H9 (cell line): Measurements from ENCODE around the gene DFFB. TPM values are rescaled to one million over a fixed set of nuclear protein-coding genes. Genes with fewer than 3 reads are reported as not detected.

ENCODE experiments used
- DNase-seq: peaks from one replicate; pipeline ENCODE4 v3.0.0-alpha.2; 2017
- H2AFZ ChIP-seq: one replicate; pipeline ENCODE4 v1.6.1; 2013; ENCODE audit warnings: mild to moderate bottlenecking, low read length, control low read depth, moderate library complexity
- H2AK5ac ChIP-seq: 2 replicates; pipeline ENCODE4 v1.6.1; 2013; ENCODE audit warnings: low read length, control low read depth, mixed read lengths; ENCODE audit not compliant: insufficient read length
- H2BK120ac ChIP-seq: one replicate; pipeline ENCODE4 v1.6.1; 2013; ENCODE audit warnings: low read depth, mild to moderate bottlenecking, low read length, control low read depth, inconsistent platforms; ENCODE audit not compliant: poor library complexity, severe bottlenecking
- H2BK12ac ChIP-seq: 2 replicates; pipeline ENCODE4 v1.6.1; 2013; ENCODE audit warnings: low read length, control low read depth, mixed read lengths, low read depth; ENCODE audit not compliant: insufficient read length
- H2BK15ac ChIP-seq: 2 replicates; pipeline ENCODE4 v1.6.1; 2013; ENCODE audit warnings: low read depth, low read length, control low read depth
- H2BK20ac ChIP-seq: one replicate; pipeline ENCODE4 v1.6.1; 2013; ENCODE audit warnings: low read depth, mild to moderate bottlenecking, low read length, control low read depth, inconsistent platforms; ENCODE audit not compliant: poor library complexity, severe bottlenecking
- H2BK5ac ChIP-seq: 2 replicates; pipeline ENCODE4 v1.6.1; 2013; ENCODE audit warnings: low read length, control low read depth, mixed read lengths; ENCODE audit not compliant: insufficient read length
- H3K14ac ChIP-seq: 2 replicates; pipeline ENCODE4 v1.6.1; 2013; ENCODE audit warnings: low read length, control low read depth; ENCODE audit not compliant: insufficient read depth
- H3K18ac ChIP-seq: 2 replicates; pipeline ENCODE4 v1.6.1; 2013; ENCODE audit warnings: low read depth, mild to moderate bottlenecking, mixed read lengths, low read length, control low read depth; ENCODE audit not compliant: insufficient read length
- H3K23ac ChIP-seq: 2 replicates; pipeline ENCODE4 v1.6.1; 2013; ENCODE audit warnings: low read length, control low read depth, mixed read lengths, low read depth; ENCODE audit not compliant: insufficient read length
- H3K23me2 ChIP-seq: 2 replicates; pipeline ENCODE4 v1.6.1; 2013; ENCODE audit warnings: low read depth, mild to moderate bottlenecking, mixed read lengths, low read length, control low read depth; ENCODE audit not compliant: insufficient read length, poor library complexity, severe bottlenecking
- H3K27ac ChIP-seq: 2 replicates; pipeline ENCODE4 v1.5.1; 2013; ENCODE audit warnings: low read length, control low read depth, mixed read lengths, low read depth; ENCODE audit not compliant: insufficient read length
- H3K27me3 ChIP-seq: 2 replicates; pipeline ENCODE4 v1.6.1; 2013; ENCODE audit warnings: low read length, control low read depth, inconsistent platforms; ENCODE audit not compliant: insufficient read depth
- H3K4ac ChIP-seq: 2 replicates; pipeline ENCODE4 v1.6.1; 2013; ENCODE audit warnings: low read depth, mild to moderate bottlenecking, control low read depth, inconsistent platforms, low read length, moderate library complexity
- H3K4me1 ChIP-seq: 2 replicates; pipeline ENCODE4 v1.6.1; 2013; ENCODE audit warnings: low read length, control low read depth, inconsistent platforms; ENCODE audit not compliant: insufficient read depth
- H3K4me2 ChIP-seq: 2 replicates; pipeline ENCODE4 v1.6.1; 2013; ENCODE audit warnings: low read length, control low read depth, mixed read lengths; ENCODE audit not compliant: insufficient read length, insufficient read depth
- H3K56ac ChIP-seq: 2 replicates; pipeline ENCODE4 v1.6.1; 2013; ENCODE audit warnings: low read depth, mild to moderate bottlenecking, mixed read lengths, low read length, control low read depth; ENCODE audit not compliant: insufficient read length
- H3K79me1 ChIP-seq: 2 replicates; pipeline ENCODE4 v1.6.1; 2013; ENCODE audit warnings: low read depth, mild to moderate bottlenecking, moderate library complexity, low read length, control low read depth, inconsistent platforms; ENCODE audit not compliant: insufficient read depth, poor library complexity, severe bottlenecking
- H3K79me2 ChIP-seq: 2 replicates; pipeline ENCODE4 v1.6.1; 2013; ENCODE audit warnings: low read length, control low read depth, inconsistent platforms; ENCODE audit not compliant: insufficient read depth
- H3K9ac ChIP-seq: 2 replicates; pipeline ENCODE4 v1.6.1; 2013; ENCODE audit warnings: low read length, control low read depth, mixed read lengths; ENCODE audit not compliant: insufficient read length; ENCODE audit errors: extremely low read depth
- H3K9me3 ChIP-seq: one replicate; pipeline ENCODE4 v1.6.1; 2013; ENCODE audit warnings: low read depth, low read length, inconsistent platforms; ENCODE audit not compliant: control insufficient read depth
- H3T11ph ChIP-seq: one replicate; pipeline ENCODE4 v1.6.1; 2013; ENCODE audit warnings: mild to moderate bottlenecking, low read length, control low read depth, inconsistent platforms
- H4K20me1 ChIP-seq: one replicate; pipeline ENCODE4 v1.6.1; 2013; ENCODE audit not compliant: control insufficient read depth, insufficient read length, insufficient read depth
- H4K5ac ChIP-seq: 2 replicates; pipeline ENCODE4 v1.6.1; 2013; ENCODE audit warnings: low read depth, mild to moderate bottlenecking, mixed read lengths, low read length, control low read depth; ENCODE audit not compliant: insufficient read length
- H4K8ac ChIP-seq: replicated peaks from 2 replicates; pipeline ENCODE4 v1.6.1; 2013; ENCODE audit warnings: low read length, control low read depth, mixed read lengths, low read depth; ENCODE audit not compliant: insufficient read length
- H4K91ac ChIP-seq: 2 replicates; pipeline ENCODE4 v1.6.1; 2013; ENCODE audit warnings: low read depth, mild to moderate bottlenecking, moderate library complexity, mixed read lengths, low read length, control low read depth; ENCODE audit not compliant: insufficient read length
- H3K27ac Mint-ChIP-seq, 3 experiments: 2 replicates in 2 of 3; 3 replicates in 1 of 3; pipeline ENCODE4 v1.8.0; 2020 to 2021; ENCODE audit warnings: mixed read lengths in 3 of 3, mild to moderate bottlenecking in 1 of 3, moderate library complexity in 1 of 3
- H3K27me3 Mint-ChIP-seq: 2 replicates; pipeline ENCODE4 v1.8.0; 2021; ENCODE audit warnings: low read depth, mild to moderate bottlenecking, moderate library complexity, mixed read lengths
- H3K36me3 Mint-ChIP-seq, 3 experiments: 2 replicates in 2 of 3; 3 replicates in 1 of 3; pipeline ENCODE4 v1.8.0; 2020 to 2021; ENCODE audit warnings: low read depth in 3 of 3, mixed read lengths in 3 of 3; ENCODE audit not compliant: insufficient read depth in 1 of 3
- H3K4me1 Mint-ChIP-seq, 2 experiments: 2 replicates each; pipeline ENCODE4 v1.8.0; 2020; ENCODE audit warnings: mixed read lengths in 2 of 2
- H3K4me3 Mint-ChIP-seq, 2 experiments: 2 replicates in 1 of 2; 3 replicates in 1 of 2; pipeline ENCODE4 v1.8.0; 2020 to 2021; ENCODE audit warnings: mild to moderate bottlenecking in 2 of 2, mixed read lengths in 2 of 2, moderate library complexity in 1 of 2
- H3K9me3 Mint-ChIP-seq, 2 experiments: 2 replicates in 1 of 2; 3 replicates in 1 of 2; pipeline ENCODE4 v1.8.0; 2020; ENCODE audit warnings: mild to moderate bottlenecking in 2 of 2, mixed read lengths in 2 of 2, moderate library complexity in 1 of 2
- WGBS: extraction: QIAGEN DNeasy Blood & Tissue Kit; methylation state at CpG from one replicate; pipeline ENCODE4 v1.1.7; 2013; ENCODE audit warnings: missing lambda C conversion rate, low lambda C conversion rate, mixed read lengths; ENCODE audit not compliant: insufficient read length; ENCODE audit errors: extremely low coverage; 5-methylcytosine and 5-hydroxymethylcytosine counted together
- total RNA-seq: library from RNA; stranded (reverse); gene quantifications from 2 replicates; pipeline ENCODE4 v1.2.1, GENCODE V29; 2021
- TF ChIP-seq, protein P1 (sequence below): fragments of 200-600 bp; sonication (generic); conservative IDR thresholded peaks from 3 replicates; pipeline ENCODE4 v1.8.0; 2021; ENCODE audit warnings: antibody characterized with exemption, mild to moderate bottlenecking

DFFB gene
- total RNA-seq, 1 experiment from 2014 or later, result 9.7 TPM

DNA sequence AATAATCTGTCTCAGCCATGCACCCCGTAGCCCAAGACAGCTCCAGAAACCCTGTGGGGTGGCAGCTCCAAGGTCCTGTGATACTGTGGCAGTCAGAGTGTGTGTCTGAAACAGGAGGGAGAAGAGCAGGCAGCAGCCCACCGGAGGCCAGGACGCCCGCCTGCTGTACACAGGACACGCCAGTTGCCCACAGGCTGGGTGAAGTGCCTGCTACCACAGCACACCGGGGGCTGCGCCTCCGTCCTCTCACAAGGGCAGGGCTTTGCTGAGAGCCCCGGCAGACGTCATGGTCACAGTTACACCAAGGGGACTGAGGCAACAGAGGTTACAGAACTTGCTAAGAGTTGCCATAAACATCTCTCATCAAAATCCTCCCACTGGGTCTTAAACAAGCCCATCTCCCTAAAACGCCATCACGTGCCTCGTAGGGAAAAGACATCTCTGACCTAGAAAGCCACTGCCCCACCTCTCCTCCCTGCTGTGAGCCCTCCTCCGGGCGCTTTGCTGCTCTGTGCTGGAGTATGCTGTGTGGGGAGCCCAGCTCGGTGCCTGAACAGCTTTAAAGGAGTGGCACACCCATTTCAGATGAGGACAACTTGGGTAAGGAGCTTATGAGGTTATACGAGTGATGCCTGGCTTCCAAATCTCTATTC, 37.5 kb downstream of the DFFB start:
- no peak for DNase-seq
- Histone ChIP-seq H3K18ac (no peak overlapping the region), H3K27me3 (no peaks in the 10 kb centered on the region), H3K79me2 (peaks cover 34% of the 10 kb centered on the region; the same call in 1 of the 2 replicates), H4K5ac (no peak overlapping the region), H3T11ph (no peak overlapping the region), H3K4ac (no peak overlapping the region), H2BK5ac (no peak overlapping the region), H3K4me2 (no peak overlapping the region), H2AK5ac (no peak overlapping the region), H4K20me1 (no peaks in the 10 kb centered on the region), H2BK15ac (no peak overlapping the region), H2AFZ (no peak overlapping the region), H3K9me3 (no peaks in the 10 kb centered on the region), H2BK120ac (no peak overlapping the region), H3K9ac (no peak overlapping the region), H3K27ac (no peak overlapping the region), H3K23ac (no peak overlapping the region), H3K23me2 (peaks cover 6% of the 10 kb centered on the region), H3K4me1 (no peaks in the 10 kb centered on the region), H2BK20ac (no peak overlapping the region), H4K8ac (no peak overlapping the region), H3K79me1 (peaks cover 16% of the 10 kb centered on the region), H4K91ac (no peak overlapping the region), H2BK12ac (no peak overlapping the region), H3K14ac (no peak overlapping the region), H3K56ac (no peak overlapping the region)
- Mint-ChIP-seq H3K9me3 (peaks cover 14 to 15% of the 10 kb centered on the region in 2 experiments), H3K4me1 (peaks cover 5 to 18% of the 10 kb centered on the region in 2 experiments), H3K4me3 (no peak overlapping the region), H3K27ac (no peak overlapping the region; a peak in 1 of 7 replicates), H3K36me3 (peaks cover 31 to 48% (median 31%) of the 10 kb centered on the region in 3 experiments), H3K27me3 (no peaks in the 10 kb centered on the region; the same call in 1 of the 2 replicates)
- WGBS, result no CpG with 5 or more reads among the region's 17 CpGs
- TF ChIP-seq, protein P1, sequence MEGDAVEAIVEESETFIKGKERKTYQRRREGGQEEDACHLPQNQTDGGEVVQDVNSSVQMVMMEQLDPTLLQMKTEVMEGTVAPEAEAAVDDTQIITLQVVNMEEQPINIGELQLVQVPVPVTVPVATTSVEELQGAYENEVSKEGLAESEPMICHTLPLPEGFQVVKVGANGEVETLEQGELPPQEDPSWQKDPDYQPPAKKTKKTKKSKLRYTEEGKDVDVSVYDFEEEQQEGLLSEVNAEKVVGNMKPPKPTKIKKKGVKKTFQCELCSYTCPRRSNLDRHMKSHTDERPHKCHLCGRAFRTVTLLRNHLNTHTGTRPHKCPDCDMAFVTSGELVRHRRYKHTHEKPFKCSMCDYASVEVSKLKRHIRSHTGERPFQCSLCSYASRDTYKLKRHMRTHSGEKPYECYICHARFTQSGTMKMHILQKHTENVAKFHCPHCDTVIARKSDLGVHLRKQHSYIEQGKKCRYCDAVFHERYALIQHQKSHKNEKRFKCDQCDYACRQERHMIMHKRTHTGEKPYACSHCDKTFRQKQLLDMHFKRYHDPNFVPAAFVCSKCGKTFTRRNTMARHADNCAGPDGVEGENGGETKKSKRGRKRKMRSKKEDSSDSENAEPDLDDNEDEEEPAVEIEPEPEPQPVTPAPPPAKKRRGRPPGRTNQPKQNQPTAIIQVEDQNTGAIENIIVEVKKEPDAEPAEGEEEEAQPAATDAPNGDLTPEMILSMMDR, result no peak
